ENCODE results near the gene GABBR1. TPM values are rescaled to one million over a fixed set of nuclear protein-coding genes. Genes with fewer than 3 reads are reported as not detected.

The GABBR1 gene
- total RNA-seq, 1 experiment from 2014 or later, result 36.3 TPM

- ChIA-PET CTCF (no interaction called here), POLR2A (ENCODE audit: unreplicated experiment) (no interaction called here)
- BruUV-seq (replicated peaks), result no TSS peak
- Histone ChIP-seq H4K20me1 (ENCODE audit: insufficient read depth) (no peaks in the 10 kb centered on the region), H3K4me3 (no peak overlapping the region), H3K9me2 (ENCODE audit: insufficient read depth) (no peaks in the 10 kb centered on the region), H3F3A (ENCODE audit: insufficient read depth, low read depth) (peaks cover 24% of the 10 kb centered on the region; the same call in 1 of the 2 replicates), H3K4me2 (no peak overlapping the region), H3K36me3 (ENCODE audit: low read depth) (no peaks in the 10 kb centered on the region), H3K27me3 (ENCODE audit: insufficient read depth, low read depth) (no peaks in the 10 kb centered on the region), H3K79me2 (ENCODE audit: low read depth) (no peaks in the 10 kb centered on the region), H3K9me3 (ENCODE audit: insufficient read depth, low read depth) (no peaks in the 10 kb centered on the region), H3K27ac (no peak overlapping the region), H3K4me1 (replicated peaks; ENCODE audit: insufficient read depth) (peaks cover 28% of the 10 kb centered on the region), H2AFZ (no peak overlapping the region)
- no peak for DNase-seq
- intact Hi-C loops (cut with micrococcal nuclease; ENCODE audit: unreplicated experiment), result no loop called here
- no peak for TF ChIP-seq EZH2 (IDR thresholded peaks at IDR 0.05; ENCODE audit: low read depth)
- no peak for TF ChIP-seq CTCF (conservative IDR thresholded peaks at IDR 0.05)
These were observed 47.4 kb upstream of the GABBR1 start for GRCh38 chr6:29680416-29680815.

GRCh38 chr6:29679962-29680361 is 47.0 kb upstream of the GABBR1 start:
- no peaks in the 10 kb centered on the region for H4K20me1 ChIP-seq (ENCODE audit: insufficient read depth)
- H3K27me3 ChIP-seq (ENCODE audit: insufficient read depth, low read depth), result no peaks in the 10 kb centered on the region
- no peaks in the 10 kb centered on the region for H3K9me2 ChIP-seq (ENCODE audit: insufficient read depth)
- no peaks in the 10 kb centered on the region for H3K36me3 ChIP-seq (ENCODE audit: low read depth)
- H2AFZ ChIP-seq, result no peak overlapping the region
- ChIA-PET CTCF (no interaction called here), POLR2A (ENCODE audit: unreplicated experiment) (no interaction called here)
- no peak overlapping the region for H3K27ac ChIP-seq
- H3K9me3 ChIP-seq (ENCODE audit: insufficient read depth, low read depth), result no peaks in the 10 kb centered on the region
- TF ChIP-seq EZH2 (IDR thresholded peaks at IDR 0.05; ENCODE audit: low read depth) (no peak), CTCF (conservative IDR thresholded peaks at IDR 0.05) (no peak)
- no peak overlapping the region for H3K4me3 ChIP-seq
- H3K4me1 ChIP-seq (replicated peaks; ENCODE audit: insufficient read depth), result peaks cover 28% of the 10 kb centered on the region
- H3F3A ChIP-seq (ENCODE audit: insufficient read depth, low read depth), result peaks cover 24% of the 10 kb centered on the region; the same call in 1 of the 2 replicates
- H3K79me2 ChIP-seq (ENCODE audit: low read depth), result no peaks in the 10 kb centered on the region
- BruUV-seq (replicated peaks), result no TSS peak
- H3K4me2 ChIP-seq, result no peak overlapping the region
- DNase-seq, result no peak
- intact Hi-C loops (cut with micrococcal nuclease; ENCODE audit: unreplicated experiment), result no loop called here

GRCh38 chr6:29678114-29678513 is 45.1 kb upstream of the GABBR1 start:
- Histone ChIP-seq H3K9me2 (ENCODE audit: insufficient read depth) (no peaks in the 10 kb centered on the region), H3K27ac (peak overlapping the region; percentile 57), H3K27me3 (ENCODE audit: insufficient read depth, low read depth) (no peaks in the 10 kb centered on the region), H3K4me2 (peak overlapping the region; percentile 35), H4K20me1 (ENCODE audit: insufficient read depth) (no peaks in the 10 kb centered on the region), H3F3A (ENCODE audit: insufficient read depth, low read depth) (peaks cover 24% of the 10 kb centered on the region; the same call in 1 of the 2 replicates), H3K4me3 (no peak overlapping the region), H3K36me3 (ENCODE audit: low read depth) (no peaks in the 10 kb centered on the region), H3K9me3 (ENCODE audit: insufficient read depth, low read depth) (0 out of 2 replicates have a peak, but pooled peaks cover 3% of the 10 kb centered on the region), H3K79me2 (ENCODE audit: low read depth) (no peaks in the 10 kb centered on the region), H2AFZ (no peak overlapping the region), H3K4me1 (replicated peaks; ENCODE audit: insufficient read depth) (peaks cover 28% of the 10 kb centered on the region)
- TF ChIP-seq EZH2 (IDR thresholded peaks at IDR 0.05; ENCODE audit: low read depth) (no peak), CTCF (conservative IDR thresholded peaks at IDR 0.05) (no peak)
- BruUV-seq (replicated peaks), result no TSS peak
- DNase-seq, result peak in 1 of 2 experiments; percentile 53
- CTCF ChIA-PET, result interaction anchor here (0.6 to 4.2 kb wide), 4 partner anchors 18 to 69 kb away, joined by 4 to 39 read pairs (median 10); no protein-coding TSS in a partner anchor
- POLR2A ChIA-PET (ENCODE audit: unreplicated experiment), result no interaction called here
- intact Hi-C loops (cut with micrococcal nuclease; ENCODE audit: unreplicated experiment), result no loop called here
